NCI-H128 (cell line): ENCODE data around the gene ULBP1.
"Not testable (repeated sequence)": the region's sequence is repeated elsewhere in the genome, so short reads cannot be mapped to it uniquely, and the experiment has no call there.

Experiments used
- DNase-seq: peaks from one replicate; lab custom pipeline; 2025; ENCODE audit not compliant: unreplicated experiment; lab: John Stamatoyannopoulos, UW

ULBP1 gene

GRCh38 chr6:150004101-150004782 lies 40.5 kb downstream of the ULBP1 start:
- DNase-seq = no peak

- peak; percentile 83 for DNase-seq
These were observed 41.3 kb downstream of the ULBP1 start for GRCh38 chr6:150004783-150005717.

- DNase-seq = no peak
These were observed 42.3 kb downstream of the ULBP1 start for GRCh38 chr6:150005761-150006651.

- no peak for DNase-seq
These were observed 43.3 kb downstream of the ULBP1 start for GRCh38 chr6:150006961-150007464.

- no peak for DNase-seq
These were observed 44.8 kb downstream of the ULBP1 start for GRCh38 chr6:150008588-150008987.

GRCh38 chr6:150012846-150013784 lies 49.4 kb downstream of the ULBP1 start:
- DNase-seq = not testable (repeated sequence)

- DNase-seq = not testable (repeated sequence)
These were observed 50.3 kb downstream of the ULBP1 start for GRCh38 chr6:150013785-150014622.

- DNase-seq = not testable (repeated sequence)
These were observed 51.0 kb downstream of the ULBP1 start for GRCh38 chr6:150014623-150015280.

- not testable (repeated sequence) for DNase-seq
These were observed 51.7 kb downstream of the ULBP1 start for GRCh38 chr6:150015281-150016001.

GRCh38 chr6:150016324-150017185 lies 52.8 kb downstream of the ULBP1 start:
- peak; percentile 68 for DNase-seq

GRCh38 chr6:150017186-150017521 lies 53.4 kb downstream of the ULBP1 start:
- DNase-seq = not testable (repeated sequence)

- no peak for DNase-seq
These were observed 55.3 kb downstream of the ULBP1 start for GRCh38 chr6:150018846-150019580.

- DNase-seq = not testable (repeated sequence)
These were observed 58.1 kb downstream of the ULBP1 start for GRCh38 chr6:150021870-150022269.
